ENCODE measurements around the gene KSR1.

KSR1 gene

DNA sequence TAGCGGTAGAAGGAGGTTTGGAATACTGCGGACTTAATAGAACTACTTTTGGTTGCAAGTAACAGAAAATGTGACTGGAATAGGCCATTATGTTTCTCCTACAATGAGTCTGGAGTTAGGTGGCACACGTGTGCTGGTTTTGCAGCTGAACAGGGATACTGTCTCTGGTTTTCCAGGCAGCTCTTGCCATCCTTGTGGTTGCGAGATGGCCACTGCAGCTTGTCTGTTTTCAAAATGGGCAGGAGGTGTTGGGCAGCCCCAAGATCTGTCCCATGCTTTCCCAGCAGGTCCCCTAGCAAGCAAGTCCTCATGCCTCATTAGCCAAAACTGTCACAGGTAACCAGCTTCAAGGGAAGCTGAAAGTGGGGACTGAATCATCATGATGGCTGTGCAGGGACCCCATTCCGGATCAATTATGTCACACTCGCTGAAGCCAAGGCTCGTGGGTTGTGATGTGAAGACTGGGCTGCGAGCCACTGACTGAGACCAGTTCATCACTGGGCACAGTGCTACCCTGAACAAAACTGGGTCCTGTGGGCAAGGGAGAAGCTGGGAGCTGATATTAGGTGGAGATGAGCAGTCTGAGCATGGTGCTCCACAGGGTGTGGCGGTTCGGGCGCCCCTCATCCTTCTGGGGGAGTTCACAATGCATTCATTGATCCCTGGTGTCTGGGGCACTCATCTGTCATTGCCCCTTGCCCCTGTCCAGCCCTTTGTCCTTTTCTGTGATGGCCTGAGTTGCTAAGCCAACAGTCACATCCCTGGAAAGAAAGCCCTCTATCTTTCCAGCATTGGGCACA lies 82.1 kb downstream of the KSR1 start:
- Histone ChIP-seq H2BK5ac (ENCODE audit: low read length) (no peak overlapping the region), H3K9ac (ENCODE audit: low read depth, low read length, poor library complexity) (no peak overlapping the region), H3K79me1 (ENCODE audit: low read depth, low read length) (peaks cover 3% of the 10 kb centered on the region), H3K4me2 (ENCODE audit: insufficient read depth, low read length, poor library complexity, severe bottlenecking) (no peak overlapping the region), H4K8ac (ENCODE audit: low read depth, low read length) (no peak overlapping the region), H3K27ac (replicated peaks; ENCODE audit: low read length) (no peak overlapping the region), H3K14ac (ENCODE audit: low read length) (no peak overlapping the region), H3K4me1 (ENCODE audit: control insufficient read depth in 2 of 2, insufficient read depth in 1 of 2, low read depth in 1 of 2, low read length in 2 of 2) (peaks cover 7 to 9% of the 10 kb centered on the region in 2 donors), H2AFZ (ENCODE audit: low read length) (no peak overlapping the region), H2BK15ac (ENCODE audit: low read length) (no peak overlapping the region), H3K36me3 (replicated peaks in 1 of 2; ENCODE audit: control insufficient read depth in 2 of 2, insufficient read depth in 2 of 2, low read length in 2 of 2) (no peaks in the 10 kb centered on the region), H2AK5ac (ENCODE audit: low read depth, low read length) (no peak overlapping the region), H4K91ac (ENCODE audit: low read depth, low read length, poor library complexity) (no peak overlapping the region), H2BK12ac (ENCODE audit: low read length) (no peak overlapping the region), H3K27me3 (ENCODE audit: control insufficient read depth in 3 of 3, insufficient read depth in 3 of 3, low read depth in 1 of 3, low read length in 3 of 3) (no peaks in the 10 kb centered on the region), H3K18ac (ENCODE audit: low read length) (no peak overlapping the region), H2BK120ac (ENCODE audit: low read depth, low read length) (no peak overlapping the region), H3K23ac (ENCODE audit: low read depth, low read length, poor library complexity) (no peak overlapping the region), H3K4ac (ENCODE audit: low read length) (no peak overlapping the region), H3K4me3 (ENCODE audit: low read length in 2 of 2) (no peak overlapping the region), H3K9me3 (replicated peaks in 1 of 2; ENCODE audit: control insufficient read depth in 2 of 2, insufficient read depth in 1 of 2, low read depth in 1 of 2, low read length in 2 of 2) (no peaks in the 10 kb centered on the region)
- DNase-seq (ENCODE audit: low spot score): no peak
- WGBS, 2 donors (ENCODE audit: extremely low coverage in 2 of 2, insufficient read length in 2 of 2, insufficient replicate concordance in 1 of 2): no CpG with 5 or more reads among the region's 11 CpGs

DNA sequence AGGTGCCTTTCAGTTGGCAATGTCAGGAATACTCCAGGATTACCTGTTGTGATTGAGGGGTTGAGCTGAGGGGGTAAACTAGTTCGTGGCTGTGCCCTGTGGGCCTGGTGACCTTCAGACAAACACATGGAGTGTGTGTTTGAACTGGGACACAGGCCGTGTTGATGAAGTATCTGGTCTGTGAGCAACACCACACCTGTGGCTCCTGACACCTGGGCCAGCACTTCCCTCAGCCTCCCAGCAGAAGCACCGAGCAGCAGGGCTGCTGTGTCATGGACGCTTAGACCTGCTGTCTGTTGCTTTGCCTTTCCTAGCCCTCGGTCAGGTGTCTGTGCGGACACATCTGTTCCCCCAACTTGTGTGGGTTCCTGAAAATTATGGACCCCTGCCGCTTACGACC lies 82.9 kb downstream of the KSR1 start:
- H4K8ac ChIP-seq (ENCODE audit: low read depth, low read length): no peak overlapping the region
- H2AFZ ChIP-seq (ENCODE audit: low read length): no peak overlapping the region
- H3K4me1 ChIP-seq (ENCODE audit: control insufficient read depth in 2 of 2, insufficient read depth in 1 of 2, low read depth in 1 of 2, low read length in 2 of 2): peaks cover 4 to 9% of the 10 kb centered on the region in 2 donors
- no peaks in the 10 kb centered on the region for H3K27me3 ChIP-seq (ENCODE audit: control insufficient read depth in 3 of 3, insufficient read depth in 3 of 3, low read depth in 1 of 3, low read length in 3 of 3)
- no peak overlapping the region for H3K4me2 ChIP-seq (ENCODE audit: insufficient read depth, low read length, poor library complexity, severe bottlenecking)
- H3K9me3 ChIP-seq (replicated peaks in 1 of 2; ENCODE audit: control insufficient read depth in 2 of 2, insufficient read depth in 1 of 2, low read depth in 1 of 2, low read length in 2 of 2): no peaks in the 10 kb centered on the region
- no peak overlapping the region for H4K91ac ChIP-seq (ENCODE audit: low read depth, low read length, poor library complexity)
- no peak overlapping the region for H2BK5ac ChIP-seq (ENCODE audit: low read length)
- H3K36me3 ChIP-seq (replicated peaks in 1 of 2; ENCODE audit: control insufficient read depth in 2 of 2, insufficient read depth in 2 of 2, low read length in 2 of 2): no peaks in the 10 kb centered on the region
- no peak overlapping the region for H2BK12ac ChIP-seq (ENCODE audit: low read length)
- no peak overlapping the region for H3K9ac ChIP-seq (ENCODE audit: low read depth, low read length, poor library complexity)
- H3K23ac ChIP-seq (ENCODE audit: low read depth, low read length, poor library complexity): no peak overlapping the region
- no peak overlapping the region for H2BK120ac ChIP-seq (ENCODE audit: low read depth, low read length)
- no peak overlapping the region for H3K18ac ChIP-seq (ENCODE audit: low read length)
- no peak for DNase-seq (ENCODE audit: low spot score)
- no peak overlapping the region for H3K27ac ChIP-seq (replicated peaks; ENCODE audit: low read length)
- H3K79me1 ChIP-seq (ENCODE audit: low read depth, low read length): no peaks in the 10 kb centered on the region
- H3K4me3 ChIP-seq (ENCODE audit: low read length in 2 of 2): no peak overlapping the region
- no peak overlapping the region for H2AK5ac ChIP-seq (ENCODE audit: low read depth, low read length)
- H3K4ac ChIP-seq (ENCODE audit: low read length): no peak overlapping the region
- no peak overlapping the region for H2BK15ac ChIP-seq (ENCODE audit: low read length)
- no peak overlapping the region for H3K14ac ChIP-seq (ENCODE audit: low read length)
- no CpG with 5 or more reads among the region's 8 CpGs for WGBS, 2 donors (ENCODE audit: extremely low coverage in 2 of 2, insufficient read length in 2 of 2, insufficient replicate concordance in 1 of 2)

DNA sequence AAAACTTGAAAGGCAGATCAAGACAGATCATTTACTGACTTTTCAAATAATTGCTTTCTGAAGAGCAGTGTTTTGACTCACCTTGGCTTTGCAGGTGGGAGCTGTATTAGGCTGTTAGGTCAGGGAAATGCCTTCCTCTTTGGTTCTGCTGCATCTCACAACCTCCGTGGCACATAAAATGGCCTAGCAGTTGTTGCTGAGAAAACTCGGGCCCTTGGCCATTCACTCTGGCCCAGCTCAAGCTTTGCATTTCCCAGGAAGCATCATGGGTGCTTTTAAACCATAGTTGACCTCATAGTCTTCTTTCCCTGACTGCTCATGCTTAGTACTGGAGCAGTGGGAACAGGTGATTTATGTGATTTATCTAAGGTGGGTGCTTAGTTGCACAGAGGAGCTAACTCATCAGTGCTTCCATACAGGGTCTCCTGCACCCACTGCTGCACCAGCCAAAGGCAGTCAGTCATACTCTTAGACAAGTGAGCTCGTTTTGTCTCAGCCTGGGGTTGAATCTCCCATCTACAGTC lies 83.6 kb downstream of the KSR1 start:
- no peak overlapping the region for H3K23ac ChIP-seq (ENCODE audit: low read depth, low read length, poor library complexity)
- no peak overlapping the region for H3K4ac ChIP-seq (ENCODE audit: low read length)
- no peaks in the 10 kb centered on the region for H3K36me3 ChIP-seq (replicated peaks in 1 of 2; ENCODE audit: control insufficient read depth in 2 of 2, insufficient read depth in 2 of 2, low read length in 2 of 2)
- no peak overlapping the region for H2BK15ac ChIP-seq (ENCODE audit: low read length)
- DNase-seq (ENCODE audit: low spot score): no peak
- no CpG with 5 or more reads among the region's 3 CpGs for WGBS, 2 donors (ENCODE audit: extremely low coverage in 2 of 2, insufficient read length in 2 of 2, insufficient replicate concordance in 1 of 2)
- H3K79me1 ChIP-seq (ENCODE audit: low read depth, low read length): no peaks in the 10 kb centered on the region
- H4K8ac ChIP-seq (ENCODE audit: low read depth, low read length): no peak overlapping the region
- no peak overlapping the region for H2AK5ac ChIP-seq (ENCODE audit: low read depth, low read length)
- no peak overlapping the region for H2AFZ ChIP-seq (ENCODE audit: low read length)
- H3K18ac ChIP-seq (ENCODE audit: low read length): peak overlapping the region; percentile 7
- no peak overlapping the region for H4K91ac ChIP-seq (ENCODE audit: low read depth, low read length, poor library complexity)
- H2BK120ac ChIP-seq (ENCODE audit: low read depth, low read length): no peak overlapping the region
- no peak overlapping the region for H2BK12ac ChIP-seq (ENCODE audit: low read length)
- no peaks in the 10 kb centered on the region for H3K9me3 ChIP-seq (replicated peaks in 1 of 2; ENCODE audit: control insufficient read depth in 2 of 2, insufficient read depth in 1 of 2, low read depth in 1 of 2, low read length in 2 of 2)
- H3K4me1 ChIP-seq (ENCODE audit: control insufficient read depth in 2 of 2, insufficient read depth in 1 of 2, low read depth in 1 of 2, low read length in 2 of 2): peaks cover 2 to 9% of the 10 kb centered on the region in 2 donors
- no peak overlapping the region for H3K4me2 ChIP-seq (ENCODE audit: insufficient read depth, low read length, poor library complexity, severe bottlenecking)
- no peak overlapping the region for H2BK5ac ChIP-seq (ENCODE audit: low read length)
- no peak overlapping the region for H3K4me3 ChIP-seq (ENCODE audit: low read length in 2 of 2)
- H3K27me3 ChIP-seq (ENCODE audit: control insufficient read depth in 3 of 3, insufficient read depth in 3 of 3, low read depth in 1 of 3, low read length in 3 of 3): no peaks in the 10 kb centered on the region
- H3K14ac ChIP-seq (ENCODE audit: low read length): no peak overlapping the region
- no peak overlapping the region for H3K27ac ChIP-seq (replicated peaks; ENCODE audit: low read length)
- no peak overlapping the region for H3K9ac ChIP-seq (ENCODE audit: low read depth, low read length, poor library complexity)

DNA sequence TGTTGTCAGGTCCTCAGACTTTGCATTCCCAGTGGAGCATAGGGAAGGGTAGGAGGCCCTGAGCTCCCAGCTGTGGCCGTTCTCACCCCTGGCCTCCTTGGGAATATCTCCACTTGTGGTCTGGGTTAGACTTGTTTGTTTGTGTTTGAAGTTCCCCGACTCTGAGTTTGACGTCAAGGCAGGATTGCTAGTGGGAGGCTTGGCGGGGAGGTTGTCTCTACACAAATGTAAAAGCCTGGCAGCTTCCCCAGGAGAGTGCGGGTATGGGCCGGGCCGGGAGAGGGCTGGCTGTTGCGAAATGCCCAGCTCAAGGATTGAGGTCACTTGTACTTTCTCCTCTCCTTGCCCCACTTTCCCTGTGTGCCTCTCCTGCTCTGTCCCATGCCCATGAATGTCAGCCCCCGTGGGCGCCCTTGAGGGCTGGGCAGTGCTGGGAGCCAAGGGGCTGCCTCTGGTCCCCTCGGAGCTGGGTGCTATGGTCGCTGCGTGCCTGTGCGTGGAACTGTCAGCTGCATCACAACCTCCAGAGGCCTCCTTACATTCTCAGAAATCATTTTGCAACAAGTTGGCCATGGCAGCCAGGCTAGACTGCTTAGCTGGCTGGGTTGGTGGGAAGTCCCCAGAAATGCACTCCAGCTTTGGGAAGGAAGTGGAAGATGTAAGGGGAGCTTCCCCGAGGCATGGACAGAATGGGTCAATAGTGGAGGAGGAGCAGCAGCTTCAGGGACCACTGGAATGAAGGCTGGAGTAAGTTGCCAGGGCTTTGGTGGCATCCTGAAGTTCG lies 84.3 kb downstream of the KSR1 start:
- H3K4me3 ChIP-seq (ENCODE audit: low read length in 2 of 2): no peak overlapping the region
- WGBS, 2 donors (ENCODE audit: extremely low coverage in 2 of 2, insufficient read length in 2 of 2, insufficient replicate concordance in 1 of 2): no CpG with 5 or more reads among the region's 16 CpGs
- H3K79me1 ChIP-seq (ENCODE audit: low read depth, low read length): no peaks in the 10 kb centered on the region
- peak overlapping the region; percentile 40 for H3K23ac ChIP-seq (ENCODE audit: low read depth, low read length, poor library complexity)
- no peak overlapping the region for H2BK120ac ChIP-seq (ENCODE audit: low read depth, low read length)
- H2BK12ac ChIP-seq (ENCODE audit: low read length): no peak overlapping the region
- H3K36me3 ChIP-seq (replicated peaks in 1 of 2; ENCODE audit: control insufficient read depth in 2 of 2, insufficient read depth in 2 of 2, low read length in 2 of 2): no peaks in the 10 kb centered on the region
- no peak overlapping the region for H3K14ac ChIP-seq (ENCODE audit: low read length)
- no peak for DNase-seq (ENCODE audit: low spot score)
- peak overlapping the region; percentile 7 for H3K18ac ChIP-seq (ENCODE audit: low read length)
- no peak overlapping the region for H2BK15ac ChIP-seq (ENCODE audit: low read length)
- H3K27me3 ChIP-seq (ENCODE audit: control insufficient read depth in 3 of 3, insufficient read depth in 3 of 3, low read depth in 1 of 3, low read length in 3 of 3): no peaks in the 10 kb centered on the region
- no peaks in the 10 kb centered on the region for H3K9me3 ChIP-seq (replicated peaks in 1 of 2; ENCODE audit: control insufficient read depth in 2 of 2, insufficient read depth in 1 of 2, low read depth in 1 of 2, low read length in 2 of 2)
- H4K91ac ChIP-seq (ENCODE audit: low read depth, low read length, poor library complexity): no peak overlapping the region
- no peak overlapping the region for H3K4ac ChIP-seq (ENCODE audit: low read length)
- H2BK5ac ChIP-seq (ENCODE audit: low read length): no peak overlapping the region
- H2AFZ ChIP-seq (ENCODE audit: low read length): no peak overlapping the region
- no peak overlapping the region for H3K27ac ChIP-seq (replicated peaks; ENCODE audit: low read length)
- peaks cover 2 to 6% of the 10 kb centered on the region in 2 donors for H3K4me1 ChIP-seq (ENCODE audit: control insufficient read depth in 2 of 2, insufficient read depth in 1 of 2, low read depth in 1 of 2, low read length in 2 of 2)
- peak overlapping the region; percentile 5 for H3K9ac ChIP-seq (ENCODE audit: low read depth, low read length, poor library complexity)
- H4K8ac ChIP-seq (ENCODE audit: low read depth, low read length): no peak overlapping the region
- H2AK5ac ChIP-seq (ENCODE audit: low read depth, low read length): no peak overlapping the region
- H3K4me2 ChIP-seq (ENCODE audit: insufficient read depth, low read length, poor library complexity, severe bottlenecking): no peak overlapping the region
